GM21381 (cell line): ENCODE data around the gene GALNT18.
"Not testable (repeated sequence)": the region's sequence is repeated elsewhere in the genome, so short reads cannot be mapped to it uniquely, and the experiment has no call there.

ENCODE experiments used
- ATAC-seq: cut with Tn5 transposase; IDR thresholded peaks from one replicate; pipeline ENCODE4 v1.9.1; 2021; ENCODE audit warnings: mild to moderate bottlenecking, moderate library complexity; ENCODE audit not compliant: unreplicated experiment

The GALNT18 gene

DNA sequence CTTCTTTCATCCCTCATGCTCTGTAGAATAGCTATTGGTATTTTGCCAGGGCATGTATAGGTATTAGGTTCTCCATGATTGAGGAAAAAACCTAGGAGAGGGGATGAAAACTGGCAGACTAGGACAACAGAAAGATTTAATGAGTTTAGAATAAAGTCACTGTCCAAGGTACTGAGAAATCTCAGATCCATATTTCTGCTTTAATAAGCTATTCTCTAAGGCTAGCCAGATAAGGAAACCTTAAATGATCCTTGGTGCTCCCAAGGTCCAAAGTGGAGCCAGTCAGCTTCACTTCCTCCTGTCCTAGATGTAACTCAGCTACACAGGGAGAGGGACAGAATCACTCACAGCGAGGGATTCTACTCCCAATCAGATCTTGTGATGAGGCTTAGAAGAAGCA lies 255.0 kb downstream of the GALNT18 start:
- ATAC-seq, result no peak

DNA sequence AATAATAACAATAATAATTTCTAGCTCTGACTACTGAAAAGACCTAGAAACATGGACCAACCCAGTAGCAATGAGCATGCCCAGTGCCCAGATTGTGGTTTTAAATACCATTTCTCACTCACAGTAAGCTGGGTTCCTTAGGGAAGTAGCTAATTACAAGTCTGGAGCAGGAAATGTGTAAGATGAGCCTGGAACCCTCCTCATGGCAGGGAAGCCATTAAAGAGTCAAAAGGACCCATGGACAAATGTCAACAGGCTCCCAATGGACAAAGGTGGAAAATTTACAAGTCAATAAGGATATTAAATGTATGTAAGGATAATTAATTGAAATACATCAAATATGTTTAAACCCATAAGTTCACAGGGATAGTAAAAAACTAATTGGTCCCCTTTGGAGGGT lies 258.1 kb downstream of the GALNT18 start:
- no peak for ATAC-seq

DNA sequence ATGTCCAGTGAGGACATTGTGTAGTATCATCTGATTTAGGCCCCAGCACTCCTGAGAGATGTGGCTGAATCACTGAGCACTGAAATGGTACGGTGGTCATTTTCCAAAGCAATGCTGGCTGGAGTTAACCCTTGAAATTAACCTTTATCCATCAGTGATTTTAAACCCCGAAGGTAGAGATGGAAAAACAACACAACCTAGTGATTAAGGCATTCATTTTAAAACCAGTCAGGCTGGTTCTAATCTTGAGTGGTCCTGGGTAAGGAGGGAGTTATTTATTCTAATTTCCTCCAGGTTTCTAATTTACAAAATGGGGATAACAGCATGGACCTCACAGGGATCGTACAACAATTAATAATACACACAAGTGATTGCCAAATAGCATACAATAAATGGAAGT lies 262.2 kb downstream of the GALNT18 start:
- ATAC-seq, result no peak

DNA sequence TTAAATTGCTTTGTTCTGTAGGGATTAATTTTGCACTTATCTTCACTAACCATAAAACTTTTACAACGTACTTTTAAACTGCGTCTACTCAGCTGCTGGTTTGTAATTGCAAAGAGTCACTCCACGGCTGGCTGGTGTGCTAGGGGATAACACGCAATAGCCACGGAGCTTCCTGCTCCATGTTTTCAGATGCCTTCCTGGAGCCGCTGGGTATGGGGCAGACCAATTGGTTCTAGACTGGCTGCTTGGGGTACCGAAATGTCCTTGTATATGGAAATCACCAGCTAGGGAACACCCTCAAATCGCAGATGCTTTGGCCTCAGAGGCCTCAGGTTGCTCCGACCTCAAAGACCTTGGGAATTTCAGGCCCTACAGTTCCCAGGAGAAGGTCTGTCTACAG lies 265.0 kb downstream of the GALNT18 start:
- ATAC-seq, result no peak

DNA sequence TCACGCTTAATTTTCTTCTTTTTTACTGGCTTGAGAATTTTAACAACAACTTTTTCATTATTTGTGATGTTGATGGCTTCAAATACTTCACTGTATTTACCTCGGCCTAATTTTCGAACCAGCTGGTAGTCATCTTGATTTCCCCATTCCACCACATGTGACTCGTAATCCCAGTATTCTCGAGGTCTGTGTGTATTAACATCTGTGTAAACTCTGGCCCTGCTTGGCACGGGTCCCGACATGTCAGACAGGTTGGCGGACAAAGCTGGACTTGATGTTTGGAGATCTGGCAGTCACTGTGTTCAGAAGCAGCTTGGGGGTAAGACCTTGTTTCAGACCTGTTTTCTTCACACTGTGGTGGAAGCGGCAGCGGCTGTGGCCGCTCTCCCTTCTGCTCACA lies 268.9 kb downstream of the GALNT18 start, which contains the start of gene CSNK2A3:
Gene CSNK2A3, minus strand, starts transcription at position 373 of the 400 bp plus-strand sequence. Its CDS starts 131 bp downstream, at position 242.
- not testable (repeated sequence) for ATAC-seq

DNA sequence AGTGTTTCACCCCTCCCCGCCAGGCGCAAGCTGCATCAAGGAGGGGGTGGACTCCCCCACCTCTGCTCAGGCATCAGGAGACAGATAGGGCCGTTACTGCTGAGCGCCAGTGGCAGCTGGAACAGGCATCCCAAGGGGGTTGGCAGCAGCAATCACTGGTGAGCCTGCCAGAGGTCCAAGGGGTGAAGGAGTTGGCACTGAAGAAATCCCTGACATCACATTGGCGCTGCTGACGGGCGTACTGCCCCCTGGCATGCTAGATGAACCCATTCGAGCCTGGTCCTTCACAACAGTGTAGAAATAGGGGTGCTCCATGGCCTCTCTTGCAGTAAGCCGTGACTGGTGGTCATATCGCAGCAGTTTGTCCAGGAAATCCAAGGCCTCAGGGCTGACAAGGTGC lies 270.0 kb downstream of the GALNT18 start:
- not testable (repeated sequence) for ATAC-seq

DNA sequence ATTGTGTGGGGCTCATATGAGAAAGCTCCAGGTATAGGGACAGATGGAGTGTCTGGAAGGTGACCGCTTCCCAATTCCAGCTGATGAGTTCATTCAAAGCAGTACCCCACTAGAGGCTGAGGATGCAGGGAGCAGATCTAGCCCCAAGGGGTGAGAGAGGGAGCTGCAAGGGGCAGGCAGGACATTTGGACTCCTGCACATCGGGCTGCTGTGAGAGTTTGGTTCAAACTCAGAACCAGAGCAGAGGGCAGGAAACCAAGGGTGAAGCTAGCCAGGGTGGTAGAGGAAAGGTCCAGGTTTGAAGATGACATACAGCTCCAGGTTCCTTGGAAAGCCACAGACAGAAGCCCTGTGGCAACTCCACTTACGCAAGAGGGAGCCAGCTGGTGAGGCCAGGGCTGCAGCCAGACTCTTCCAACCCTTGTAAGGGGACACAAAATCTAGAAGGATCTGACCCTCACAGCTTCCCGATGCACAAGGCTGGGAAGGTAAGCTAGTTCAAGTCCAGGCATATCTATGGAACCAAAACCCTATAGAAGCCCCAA lies 270.7 kb downstream of the GALNT18 start:
- ATAC-seq, result no peak

DNA sequence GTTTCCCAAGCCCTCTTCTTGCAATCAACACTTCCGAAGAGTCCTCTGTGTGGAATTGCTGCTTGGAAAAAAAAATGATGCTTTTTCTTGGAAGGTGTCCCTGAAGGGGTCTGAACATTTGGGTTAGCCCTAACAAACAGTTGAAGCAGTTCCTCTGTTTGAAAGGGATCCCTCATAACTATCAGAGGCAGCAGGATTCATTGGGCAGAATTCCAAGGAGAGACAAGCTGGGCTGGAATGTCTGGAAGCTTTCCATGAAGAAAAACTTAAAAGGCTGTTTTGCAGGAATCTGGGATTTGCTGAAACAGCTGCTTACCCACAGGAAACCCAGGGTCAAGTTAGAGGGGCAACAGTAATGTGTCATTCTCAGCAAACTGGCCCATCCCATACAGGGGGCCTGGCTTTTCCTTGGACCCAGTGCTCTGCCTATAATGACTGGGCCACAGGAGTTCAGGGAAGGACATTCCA lies 271.9 kb downstream of the GALNT18 start:
- ATAC-seq, result no peak

DNA sequence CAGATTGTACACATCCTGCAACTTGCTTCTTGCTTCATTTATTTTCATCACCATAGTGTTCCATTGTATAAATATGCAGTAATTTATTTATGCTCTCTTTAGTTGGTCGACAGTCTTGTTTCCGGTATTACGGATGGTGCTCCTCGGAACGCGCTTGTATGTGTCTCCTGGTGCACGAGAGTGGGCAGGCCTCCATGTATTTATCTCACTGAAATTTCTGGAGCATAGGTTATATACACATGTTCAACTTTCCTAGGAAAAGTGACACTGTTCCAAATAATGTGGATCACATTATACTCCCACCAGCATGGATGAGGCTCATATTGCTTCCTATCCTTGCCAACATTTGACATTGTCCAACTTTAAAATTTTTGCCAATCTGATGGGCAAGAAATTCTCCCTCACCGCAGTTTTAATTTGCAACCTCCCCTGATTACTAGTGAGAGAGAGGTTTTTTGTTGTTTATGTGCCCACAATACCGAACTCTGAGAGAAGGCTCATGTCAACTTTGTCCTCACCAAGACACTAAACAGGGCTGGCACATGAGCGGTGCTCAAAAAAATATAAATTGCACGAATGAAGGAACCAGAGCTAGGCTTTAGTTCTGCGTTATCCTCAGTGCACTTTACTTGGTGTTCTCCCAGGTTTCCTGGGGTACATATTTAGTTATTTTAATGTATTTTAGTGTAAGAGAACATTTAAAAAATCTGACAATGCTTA lies 272.5 kb downstream of the GALNT18 start:
- ATAC-seq, result no peak

DNA sequence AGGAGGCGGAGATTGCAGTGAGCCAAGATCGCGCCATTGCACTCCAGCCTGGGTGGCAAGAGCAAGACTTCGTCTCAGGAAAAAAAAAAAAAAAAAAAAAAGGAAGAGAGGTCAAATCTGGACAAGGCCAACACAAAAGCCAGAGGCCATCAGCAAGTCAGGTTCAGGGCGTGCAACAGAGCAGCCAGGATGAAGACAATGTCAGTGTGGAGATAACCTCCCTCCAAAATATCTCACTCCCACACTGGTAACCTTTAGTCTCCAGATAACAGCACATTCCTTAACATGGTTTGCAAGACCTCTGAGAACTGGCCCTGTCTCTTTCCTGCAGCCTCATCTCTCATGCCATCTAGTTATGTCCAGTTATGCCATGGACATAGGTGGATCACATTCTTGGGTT lies 273.5 kb downstream of the GALNT18 start:
- ATAC-seq, result no peak

DNA sequence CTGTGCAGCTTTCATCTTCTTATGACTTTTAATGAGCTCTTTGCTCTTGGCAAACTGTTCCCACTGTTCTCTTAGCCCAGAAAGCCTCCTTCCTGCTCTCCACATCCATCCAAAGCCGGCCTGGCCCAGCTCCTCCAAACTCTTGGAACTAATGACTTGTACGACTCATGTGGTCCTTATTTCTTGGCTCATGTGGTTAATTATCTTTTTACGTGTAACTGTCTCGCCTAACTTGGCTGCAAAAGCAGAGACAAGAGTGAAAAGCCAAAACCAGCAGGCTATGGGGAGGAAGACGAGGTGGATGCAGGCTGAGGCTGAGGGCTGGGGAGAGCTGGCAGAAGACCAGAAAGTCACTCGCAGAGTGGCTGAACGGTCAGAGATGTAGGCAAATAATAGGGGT lies 274.2 kb downstream of the GALNT18 start:
- ATAC-seq, result no peak

DNA sequence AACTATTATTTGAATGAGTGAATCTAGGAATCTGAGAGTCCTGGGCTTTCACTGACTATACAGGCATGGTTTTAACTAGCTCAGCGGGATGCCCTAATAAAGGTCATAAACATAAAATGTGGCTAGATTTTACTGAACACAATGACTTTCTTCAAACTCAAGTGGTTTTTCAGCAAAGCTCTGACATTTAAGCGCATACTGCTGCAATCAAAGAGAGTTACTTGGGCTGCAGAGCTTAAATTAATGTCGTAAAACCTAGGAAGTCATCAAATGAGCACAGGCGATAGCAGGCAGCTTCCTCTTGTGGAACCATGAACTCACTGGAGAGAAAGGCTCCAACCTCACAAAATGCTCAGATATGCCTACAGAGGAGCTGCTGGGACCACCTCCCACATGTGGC lies 275.5 kb downstream of the GALNT18 start:
- ATAC-seq, result no peak

DNA sequence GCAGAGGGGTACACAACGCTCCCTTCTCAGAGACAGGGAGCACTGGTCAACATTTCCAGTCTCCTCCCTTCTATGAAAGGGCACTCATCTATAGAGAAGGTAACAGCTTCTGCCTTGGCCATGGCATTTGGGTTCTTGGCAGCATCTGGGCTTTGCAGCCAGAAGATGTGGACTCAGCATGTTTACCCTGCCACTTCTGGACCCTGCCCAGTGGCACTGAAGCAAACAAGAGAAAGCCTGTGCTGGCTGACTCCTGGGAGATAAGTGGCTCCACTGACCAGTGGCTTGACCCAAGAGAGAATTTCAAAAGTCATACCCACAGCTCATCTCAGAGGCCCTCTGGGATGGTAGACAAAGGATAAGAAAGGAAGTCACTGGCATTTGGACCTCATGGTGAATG lies 276.7 kb downstream of the GALNT18 start:
- no peak for ATAC-seq

DNA sequence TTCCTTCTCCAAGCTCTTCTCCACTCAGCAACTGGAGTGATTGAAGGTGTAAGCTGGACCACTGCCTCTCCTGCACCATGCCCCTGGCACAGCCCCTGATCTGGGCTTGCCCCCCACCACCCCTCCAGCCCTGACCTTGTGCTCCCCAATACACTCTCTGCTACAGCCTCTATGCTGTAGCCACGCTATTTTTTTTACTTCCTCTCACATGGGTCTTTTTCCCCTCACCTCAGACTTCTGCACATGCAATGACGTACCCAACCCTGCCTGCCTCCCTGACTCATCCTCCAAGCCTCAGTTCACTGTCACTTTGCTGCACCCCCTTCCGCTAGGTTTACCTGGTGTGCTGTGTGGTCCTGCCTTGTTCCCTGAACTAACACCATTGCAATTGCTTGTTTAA lies 277.8 kb downstream of the GALNT18 start:
- no peak for ATAC-seq

DNA sequence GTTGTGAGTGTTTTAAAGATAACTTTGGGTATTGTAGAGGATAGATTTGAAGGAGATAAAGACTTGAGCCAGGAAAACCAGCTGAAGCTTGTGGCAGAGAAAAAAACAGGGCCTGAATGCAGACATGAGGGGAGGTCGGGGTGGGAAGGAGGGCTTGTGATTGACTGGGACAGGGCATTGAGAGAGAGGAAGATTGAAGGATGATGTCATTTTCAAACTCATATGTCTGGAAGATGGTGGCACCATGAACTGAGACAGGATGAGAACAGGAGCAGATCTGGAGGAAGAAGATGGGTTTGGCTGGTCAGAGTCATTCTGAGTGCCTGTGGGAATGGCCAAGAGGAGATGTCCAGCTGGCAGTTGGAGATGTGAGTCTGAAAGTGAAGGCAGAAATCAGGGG lies 283.5 kb downstream of the GALNT18 start:
- ATAC-seq, result no peak

DNA sequence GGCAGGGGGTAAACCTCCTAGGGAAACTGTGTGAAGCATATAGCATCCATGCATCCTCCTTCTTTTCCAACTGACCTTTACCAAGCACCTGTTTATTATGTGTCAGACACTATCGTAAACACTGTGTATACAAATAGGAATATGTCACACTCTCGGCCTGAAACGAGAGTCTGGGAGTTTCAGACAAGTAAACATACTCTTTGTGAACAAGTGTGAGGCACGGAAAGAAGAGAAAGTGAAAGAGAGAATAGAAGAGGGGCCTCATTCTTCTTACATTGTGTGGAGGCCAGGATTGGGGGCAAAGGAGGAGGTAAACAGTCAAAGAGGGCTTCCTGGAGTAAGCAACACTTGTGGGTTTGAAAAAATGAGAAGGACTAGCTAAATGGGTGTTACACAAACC lies 285.1 kb downstream of the GALNT18 start:
- ATAC-seq, result no peak

DNA sequence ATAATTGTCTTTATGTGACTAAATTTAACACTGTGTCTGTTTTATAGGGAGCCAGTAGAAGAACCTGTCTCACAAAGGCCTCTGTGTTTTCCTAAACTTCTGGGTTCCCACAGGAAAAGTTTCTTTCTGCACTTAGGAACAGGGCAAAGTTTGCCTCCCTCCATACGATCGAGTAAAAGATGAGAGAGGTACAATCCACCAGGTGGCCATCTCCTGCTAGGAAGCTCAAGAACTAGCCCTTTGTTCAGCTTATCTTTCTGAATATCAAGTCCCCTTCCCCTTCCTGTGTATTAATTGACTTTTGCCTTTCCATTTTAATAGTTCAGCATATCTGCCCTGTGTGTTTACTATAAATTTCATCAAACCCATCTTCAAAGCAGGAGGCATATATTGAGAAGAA lies 286.8 kb downstream of the GALNT18 start:
- ATAC-seq, result no peak

DNA sequence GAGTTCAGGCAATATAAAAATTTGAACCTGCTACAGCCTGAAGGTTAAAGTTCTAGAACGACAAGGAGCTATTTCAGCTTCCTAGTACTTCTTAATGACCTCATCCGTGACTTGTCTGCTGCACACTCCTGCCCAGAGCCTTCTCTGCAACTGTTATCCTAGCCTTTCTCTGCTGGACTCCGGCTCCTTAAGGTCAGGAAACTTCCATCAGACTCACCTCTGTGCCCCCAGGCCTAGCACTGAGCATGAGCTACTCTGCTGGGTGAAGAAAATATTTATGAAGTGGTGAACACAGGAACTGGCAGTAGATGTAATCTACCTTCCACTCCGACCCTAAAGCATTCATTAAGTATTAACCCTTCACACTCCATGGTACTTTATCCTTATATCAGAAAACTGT lies 287.2 kb downstream of the GALNT18 start:
- no peak for ATAC-seq

DNA sequence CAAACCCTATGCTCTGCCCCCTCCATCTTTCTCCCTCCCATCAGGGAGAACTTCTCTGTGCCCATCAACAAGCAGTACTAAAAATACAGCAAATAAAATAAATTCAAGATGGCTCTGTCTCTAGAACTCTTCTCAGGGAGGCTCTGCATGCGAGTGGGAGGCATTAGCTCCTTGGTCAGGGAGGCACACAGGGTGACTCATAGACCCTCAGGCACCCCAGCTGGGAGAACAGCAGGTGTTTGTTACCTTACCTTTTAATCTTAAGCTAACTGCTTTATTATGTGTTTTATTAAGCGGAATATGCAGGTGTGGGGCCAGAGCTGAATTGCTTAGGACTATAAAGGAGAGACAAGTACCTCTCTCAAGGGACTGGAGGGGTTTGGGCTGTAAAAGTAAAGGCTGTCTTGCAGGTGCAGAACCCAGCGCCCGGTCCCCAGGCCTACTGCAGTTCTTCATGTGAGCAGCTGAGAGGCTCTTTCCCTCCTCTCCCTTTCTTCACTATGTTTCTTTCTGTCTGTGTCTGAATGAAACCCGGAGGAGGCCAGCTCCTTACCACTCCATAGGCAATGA lies 289.6 kb downstream of the GALNT18 start:
- ATAC-seq, result no peak

DNA sequence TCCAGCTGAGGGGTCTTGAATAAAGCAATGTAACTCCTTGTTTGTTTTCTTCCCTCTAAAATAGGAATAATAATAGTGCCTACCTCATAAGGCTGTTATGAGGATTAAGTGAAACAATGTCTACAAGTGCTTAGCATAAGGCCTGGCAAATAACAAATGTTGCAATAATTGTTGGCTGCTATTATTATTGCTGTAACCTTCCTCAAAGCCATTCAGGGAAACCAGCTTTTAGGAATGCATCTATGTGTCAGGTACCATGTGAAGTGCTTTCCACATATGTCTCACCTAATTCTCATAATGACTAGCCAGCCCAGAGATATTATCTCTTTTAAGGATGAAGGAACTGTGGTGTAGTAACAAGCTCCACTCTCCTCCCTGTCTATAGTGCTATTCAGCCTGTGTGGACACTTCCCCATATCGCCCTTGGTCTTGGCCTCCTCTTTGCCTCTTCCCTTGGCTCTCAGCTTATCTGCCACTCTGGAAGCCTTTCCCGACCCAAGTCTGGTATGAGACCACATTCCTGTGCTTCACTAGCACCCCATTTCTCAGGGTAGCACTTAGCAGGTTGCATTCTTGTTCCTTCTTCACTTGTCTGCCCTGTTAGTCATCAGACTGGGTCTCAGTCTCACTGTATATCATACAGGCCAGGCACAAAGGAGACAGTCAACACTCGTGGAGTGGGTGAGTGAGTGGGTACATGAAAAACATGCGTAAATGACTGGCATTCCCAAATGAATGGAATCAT lies 292.6 kb downstream of the GALNT18 start:
- ATAC-seq, result no peak

DNA sequence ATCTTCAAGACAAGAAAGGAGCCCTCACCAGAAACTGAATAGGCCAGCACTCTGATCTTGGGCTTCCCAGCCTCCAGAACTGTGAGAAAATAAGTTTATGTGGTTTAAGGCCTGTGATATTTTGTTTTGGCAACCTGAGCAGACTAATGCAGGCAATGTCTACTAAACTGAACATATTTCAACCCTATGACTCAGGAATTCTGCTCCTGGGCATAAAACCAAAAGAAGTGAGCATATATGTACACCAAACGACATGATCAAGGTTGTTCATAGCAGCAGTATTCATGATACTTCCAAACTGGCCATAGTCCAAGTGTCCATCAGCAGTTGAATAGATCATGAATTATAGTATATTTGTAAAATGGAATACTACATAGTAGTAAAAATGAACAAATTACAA lies 297.7 kb downstream of the GALNT18 start:
- ATAC-seq, result no peak

DNA sequence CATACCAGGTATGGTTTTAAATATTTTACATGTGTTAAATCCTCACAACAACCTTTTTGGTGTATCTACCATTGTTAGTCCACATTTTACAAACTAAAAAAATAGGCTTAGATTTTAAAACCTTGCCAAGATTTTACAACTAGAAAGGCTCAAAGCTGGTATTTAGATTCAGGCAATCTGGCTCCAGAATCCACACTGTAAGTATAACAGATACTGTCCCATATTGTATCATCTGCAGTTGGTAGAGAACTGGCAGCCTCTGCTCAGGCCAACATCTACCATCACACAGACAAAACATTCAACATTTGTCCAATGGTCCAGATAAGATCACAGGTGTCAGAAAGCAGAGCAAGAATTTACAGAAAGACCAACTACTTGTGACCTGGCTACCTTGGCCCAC lies 299.7 kb downstream of the GALNT18 start:
- ATAC-seq, result no peak
